ENCODE data around the gene ALLC. TPM values are rescaled to one million over a fixed set of nuclear protein-coding genes. Genes with fewer than 3 reads are reported as not detected.

ALLC gene
- total RNA-seq, 2 donors from 2014 or later, result not detected

DNA sequence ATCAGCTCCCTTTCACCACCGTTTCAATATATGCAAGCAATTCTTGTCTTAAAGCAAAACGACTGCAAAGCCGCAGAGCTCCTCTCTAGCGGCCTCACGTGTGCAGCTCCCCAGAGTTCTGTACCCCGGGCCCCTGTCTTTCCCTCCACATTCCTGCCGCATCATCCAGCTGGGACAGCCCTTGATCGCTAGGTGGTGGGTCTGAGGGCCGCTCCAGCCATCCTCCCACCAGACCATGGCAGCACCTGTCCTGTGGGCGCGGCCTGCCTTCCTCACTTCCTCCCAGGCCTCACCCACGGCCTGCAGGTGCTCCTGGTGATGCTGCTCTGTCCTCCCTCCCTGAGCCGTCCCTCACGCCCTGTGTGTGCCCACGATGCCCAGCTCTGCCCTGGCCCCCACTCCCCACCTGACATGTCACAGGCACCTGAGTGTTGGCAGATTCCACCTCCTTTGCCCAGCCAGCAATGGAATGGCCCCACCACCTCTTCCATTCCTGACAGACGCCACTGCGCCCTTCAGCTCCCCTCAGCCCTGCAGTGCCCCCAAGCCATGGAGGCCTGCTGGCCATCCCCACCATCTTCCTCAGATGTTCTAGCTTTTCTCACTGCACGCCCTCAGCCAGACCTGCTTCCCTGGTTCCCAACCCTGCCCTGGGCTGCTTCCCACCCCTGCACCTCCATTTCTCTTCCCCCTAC, 15.3 kb upstream of the ALLC start:
- H3K4me1 Mint-ChIP-seq, result no peaks in the 10 kb centered on the region

DNA sequence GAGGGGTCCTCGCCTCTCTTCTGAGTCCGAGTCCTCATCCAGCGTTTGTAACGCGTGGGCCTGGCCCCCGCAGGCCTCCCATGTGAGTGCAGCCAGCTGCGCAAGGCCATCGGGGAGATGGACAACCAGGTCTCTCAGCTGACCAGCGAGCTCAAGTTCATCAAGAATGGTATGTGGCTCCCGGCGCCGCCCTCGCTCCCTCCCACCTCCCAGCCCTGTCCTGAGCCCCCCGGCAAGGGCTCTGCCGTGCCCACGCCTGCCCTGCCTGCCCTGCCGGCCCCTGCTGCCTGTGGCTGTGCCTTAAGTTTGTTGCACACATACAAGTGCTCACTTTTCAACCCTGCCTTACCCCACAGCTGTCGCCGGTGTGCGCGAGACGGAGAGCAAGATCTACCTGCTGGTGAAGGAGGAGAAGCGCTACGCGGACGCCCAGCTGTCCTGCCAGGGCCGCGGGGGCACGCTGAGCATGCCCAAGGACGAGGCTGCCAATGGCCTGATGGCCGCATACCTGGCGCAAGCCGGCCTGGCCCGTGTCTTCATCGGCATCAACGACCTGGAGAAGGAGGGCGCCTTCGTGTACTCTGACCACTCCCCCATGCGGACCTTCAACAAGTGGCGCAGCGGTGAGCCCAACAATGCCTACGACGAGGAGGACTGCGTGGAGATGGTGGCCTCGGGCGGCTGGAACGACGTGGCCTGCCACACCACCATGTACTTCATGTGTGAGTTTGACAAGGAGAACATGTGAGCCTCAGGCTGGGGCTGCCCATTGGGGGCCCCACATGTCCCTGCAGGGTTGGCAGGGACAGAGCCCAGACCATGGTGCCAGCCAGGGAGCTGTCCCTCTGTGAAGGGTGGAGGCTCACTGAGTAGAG, 14.4 kb upstream of the ALLC start:
- Mint-ChIP-seq H3K27me3 (no peaks in the 10 kb centered on the region), H3K36me3 (ENCODE audit: low read depth) (no peaks in the 10 kb centered on the region), H3K4me3 (no peak overlapping the region), H3K9me3 (no peaks in the 10 kb centered on the region), H3K4me1 (no peaks in the 10 kb centered on the region), H3K27ac (peak overlapping the region; percentile 38)
- no peak for ATAC-seq (replicated peaks)

More for the DNA sequence above, 15.3 kb upstream of the ALLC start:
- no peaks in the 10 kb centered on the region for H3K9me3 Mint-ChIP-seq
- no peaks in the 10 kb centered on the region for H3K36me3 Mint-ChIP-seq (ENCODE audit: low read depth)
- H3K27ac Mint-ChIP-seq, result peak overlapping the region; percentile 38
- H3K4me3 Mint-ChIP-seq, result no peak overlapping the region
- ATAC-seq (replicated peaks), result no peak
- no peaks in the 10 kb centered on the region for H3K27me3 Mint-ChIP-seq

DNA sequence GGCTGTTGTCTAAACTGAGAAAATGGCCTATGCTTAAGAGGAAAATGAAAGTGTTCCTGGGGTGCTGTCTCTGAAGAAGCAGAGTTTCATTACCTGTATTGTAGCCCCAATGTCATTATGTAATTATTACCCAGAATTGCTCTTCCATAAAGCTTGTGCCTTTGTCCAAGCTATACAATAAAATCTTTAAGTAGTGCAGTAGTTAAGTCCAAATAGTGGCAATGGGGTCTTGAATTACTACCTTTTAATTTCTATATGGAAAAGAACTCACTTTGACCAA, 13.8 kb upstream of the ALLC start:
- Mint-ChIP-seq H3K27me3 (no peaks in the 10 kb centered on the region), H3K9me3 (no peaks in the 10 kb centered on the region), H3K27ac (no peak overlapping the region), H3K4me3 (no peak overlapping the region), H3K4me1 (no peaks in the 10 kb centered on the region), H3K36me3 (ENCODE audit: low read depth) (no peaks in the 10 kb centered on the region)
- no peak for ATAC-seq (replicated peaks)

DNA sequence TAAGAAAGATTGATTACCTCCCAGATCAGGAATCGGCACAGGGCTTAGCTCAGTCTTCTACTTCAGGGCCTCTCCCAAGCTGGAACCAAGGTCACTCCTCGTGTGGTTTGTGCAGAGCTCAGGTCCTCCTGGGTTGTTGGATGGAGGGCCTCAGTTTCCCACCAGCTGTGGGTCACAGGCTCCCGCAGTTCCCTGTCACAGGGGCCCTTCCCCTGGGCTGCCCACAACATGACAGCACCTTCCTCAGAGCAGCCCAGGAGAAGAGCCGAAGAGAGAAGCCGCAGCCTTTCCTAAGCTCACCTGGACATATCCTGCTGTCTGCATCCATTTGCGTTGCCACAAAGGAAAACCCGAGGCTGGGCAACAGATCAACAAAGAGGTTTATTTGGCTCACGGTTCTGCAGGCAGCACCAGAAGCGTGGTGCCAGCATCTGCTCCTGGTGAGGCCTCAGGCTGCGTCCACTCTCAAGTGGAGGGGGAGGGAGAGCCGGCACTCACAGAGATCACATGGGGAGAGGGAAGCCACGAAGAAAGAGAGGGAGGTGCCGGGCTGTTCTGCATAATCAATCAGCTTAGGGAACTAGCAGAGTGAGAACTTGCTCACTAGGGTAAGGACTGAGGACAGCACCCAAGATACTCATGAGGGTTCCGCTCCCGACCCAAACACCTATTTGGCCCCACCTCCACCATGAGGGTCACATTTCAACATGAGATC, 13.0 kb upstream of the ALLC start:
- Mint-ChIP-seq H3K36me3 (ENCODE audit: low read depth) (no peaks in the 10 kb centered on the region), H3K27ac (no peak overlapping the region), H3K9me3 (no peaks in the 10 kb centered on the region), H3K27me3 (no peaks in the 10 kb centered on the region), H3K4me3 (no peak overlapping the region), H3K4me1 (no peaks in the 10 kb centered on the region)
- no peak for ATAC-seq (replicated peaks)

DNA sequence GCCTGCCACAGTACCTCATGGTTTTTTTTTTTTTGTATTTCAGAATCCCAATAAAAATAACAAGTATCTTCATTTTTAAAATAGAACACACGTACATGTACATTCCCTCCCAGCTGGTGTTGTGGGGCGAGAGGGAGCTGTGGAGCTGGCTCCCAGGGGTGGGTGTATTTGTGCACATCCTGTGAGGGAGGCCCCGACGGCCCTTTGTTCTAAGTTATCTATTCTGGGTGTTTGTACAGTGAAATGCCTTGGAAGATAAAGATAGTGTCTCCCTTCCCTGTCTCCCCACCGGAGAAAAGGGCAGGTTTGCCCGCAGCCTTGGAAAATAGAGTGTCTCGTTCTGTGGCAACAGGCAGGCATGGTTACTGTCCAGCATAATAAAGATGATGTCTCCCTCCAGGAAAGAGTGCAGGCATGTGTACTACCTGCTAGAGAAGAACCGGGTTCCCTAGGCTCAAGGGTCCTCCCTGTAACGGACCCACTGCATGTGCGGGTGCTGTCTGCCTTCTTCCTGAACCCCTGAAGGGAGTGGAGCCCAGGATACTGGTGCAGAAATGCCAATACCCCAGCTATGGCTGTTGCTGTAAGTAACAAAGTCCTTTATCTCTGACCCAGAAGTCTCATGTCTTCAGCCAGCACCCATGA, 12.1 kb upstream of the ALLC start:
- peaks cover 3% of the 10 kb centered on the region for H3K4me1 Mint-ChIP-seq

DNA sequence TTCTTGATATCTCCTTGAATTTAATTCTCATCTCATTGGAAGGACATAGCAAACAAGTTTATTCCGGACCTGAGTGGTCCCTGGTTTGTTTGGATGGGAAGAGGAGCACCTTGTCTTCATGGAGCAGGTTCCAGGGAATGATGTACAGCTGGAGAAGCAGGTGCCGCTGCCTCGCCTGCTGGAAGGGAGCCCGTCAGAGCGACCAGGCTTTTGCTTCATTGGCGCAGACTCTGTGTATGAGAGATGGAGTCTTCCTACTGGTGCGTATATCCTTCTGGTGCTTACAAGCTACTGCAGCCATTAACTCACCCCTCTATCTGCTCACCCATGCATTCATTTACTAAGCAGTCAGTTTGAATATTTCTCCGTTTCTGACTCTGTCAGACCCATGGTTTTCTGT, 11.6 kb upstream of the ALLC start:
- Mint-ChIP-seq H3K27ac (no peak overlapping the region), H3K36me3 (ENCODE audit: low read depth) (no peaks in the 10 kb centered on the region)
- ATAC-seq (replicated peaks), result no peak

More for the DNA sequence above, 12.1 kb upstream of the ALLC start:
- H3K4me3 Mint-ChIP-seq, result no peak overlapping the region
- no peaks in the 10 kb centered on the region for H3K27me3 Mint-ChIP-seq
- no peaks in the 10 kb centered on the region for H3K36me3 Mint-ChIP-seq (ENCODE audit: low read depth)
- H3K27ac Mint-ChIP-seq, result no peak overlapping the region
- no peaks in the 10 kb centered on the region for H3K9me3 Mint-ChIP-seq
- no peak for ATAC-seq (replicated peaks)

DNA sequence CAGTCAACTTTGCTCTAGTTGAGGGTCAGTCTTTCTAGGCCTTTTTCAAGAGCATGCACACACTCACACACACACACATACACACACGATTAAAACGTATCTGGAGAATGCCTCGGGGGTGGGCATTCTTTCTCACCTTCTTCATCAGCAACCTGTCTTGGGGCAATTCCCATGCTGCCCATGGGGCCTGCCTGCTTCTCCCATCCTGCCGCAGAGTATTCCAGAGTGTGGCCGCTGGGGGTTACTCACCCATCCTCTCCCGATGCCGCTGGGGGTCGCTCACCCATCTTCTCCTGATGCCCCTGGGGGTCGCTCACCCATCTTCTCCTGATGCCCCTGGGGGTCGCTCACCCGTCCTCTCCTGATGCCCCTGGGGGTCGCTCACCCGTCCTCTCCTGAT, 10.8 kb upstream of the ALLC start:
- Mint-ChIP-seq H3K36me3 (ENCODE audit: low read depth) (no peaks in the 10 kb centered on the region), H3K27ac (no peak overlapping the region), H3K4me1 (peaks cover 6% of the 10 kb centered on the region), H3K9me3 (no peaks in the 10 kb centered on the region), H3K27me3 (no peaks in the 10 kb centered on the region), H3K4me3 (no peak overlapping the region)
- no peak for ATAC-seq (replicated peaks)

More for the DNA sequence above, 11.6 kb upstream of the ALLC start:
- H3K4me1 Mint-ChIP-seq, result peaks cover 6% of the 10 kb centered on the region
- H3K9me3 Mint-ChIP-seq, result no peaks in the 10 kb centered on the region
- no peak overlapping the region for H3K4me3 Mint-ChIP-seq
- no peaks in the 10 kb centered on the region for H3K27me3 Mint-ChIP-seq

DNA sequence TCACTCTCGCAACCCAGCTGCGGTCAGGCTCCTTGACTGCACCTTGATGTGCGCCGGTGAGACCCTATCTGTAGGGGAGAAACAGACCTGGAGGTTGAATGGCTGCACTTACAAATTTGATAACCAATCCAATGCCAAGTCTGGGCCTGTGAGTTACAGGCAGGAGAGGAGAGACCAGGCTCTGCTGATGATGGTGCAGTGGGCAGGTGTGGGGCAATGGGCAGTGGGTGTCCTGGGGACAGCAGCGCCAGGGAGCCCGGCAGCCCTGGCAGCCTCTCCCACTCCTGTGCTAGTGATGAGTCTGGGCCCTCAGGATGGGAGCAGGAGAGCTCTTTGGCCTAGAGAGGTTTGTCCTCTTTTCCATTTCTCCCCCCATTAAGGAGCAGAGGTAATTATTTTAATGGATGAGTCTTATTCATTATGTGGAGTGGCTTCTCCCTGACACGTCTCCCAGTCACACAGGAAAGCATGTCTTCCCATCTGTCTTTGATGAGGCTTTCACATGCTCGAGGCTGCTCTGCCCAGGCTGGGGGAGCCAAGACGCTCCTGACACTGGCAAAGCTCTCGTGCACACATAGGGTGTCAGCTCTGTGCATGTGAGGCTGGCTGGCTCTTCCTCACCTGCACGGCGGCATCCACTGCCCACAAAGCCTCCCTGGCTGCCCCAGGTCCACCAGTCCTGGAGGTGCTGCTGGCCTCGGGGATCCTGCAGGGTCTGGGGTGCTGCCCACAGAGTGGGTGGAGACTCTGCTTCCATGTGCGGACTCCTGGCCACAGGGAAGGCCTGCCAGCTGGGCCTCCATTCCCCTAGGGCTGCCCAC, 10.0 kb upstream of the ALLC start:
- no peak for ATAC-seq (replicated peaks)
- no peak overlapping the region for H3K27ac Mint-ChIP-seq
- peaks cover 6% of the 10 kb centered on the region for H3K4me1 Mint-ChIP-seq
- H3K4me3 Mint-ChIP-seq, result no peak overlapping the region
- H3K9me3 Mint-ChIP-seq, result no peaks in the 10 kb centered on the region
- H3K36me3 Mint-ChIP-seq (ENCODE audit: low read depth), result no peaks in the 10 kb centered on the region
- H3K27me3 Mint-ChIP-seq, result no peaks in the 10 kb centered on the region

DNA sequence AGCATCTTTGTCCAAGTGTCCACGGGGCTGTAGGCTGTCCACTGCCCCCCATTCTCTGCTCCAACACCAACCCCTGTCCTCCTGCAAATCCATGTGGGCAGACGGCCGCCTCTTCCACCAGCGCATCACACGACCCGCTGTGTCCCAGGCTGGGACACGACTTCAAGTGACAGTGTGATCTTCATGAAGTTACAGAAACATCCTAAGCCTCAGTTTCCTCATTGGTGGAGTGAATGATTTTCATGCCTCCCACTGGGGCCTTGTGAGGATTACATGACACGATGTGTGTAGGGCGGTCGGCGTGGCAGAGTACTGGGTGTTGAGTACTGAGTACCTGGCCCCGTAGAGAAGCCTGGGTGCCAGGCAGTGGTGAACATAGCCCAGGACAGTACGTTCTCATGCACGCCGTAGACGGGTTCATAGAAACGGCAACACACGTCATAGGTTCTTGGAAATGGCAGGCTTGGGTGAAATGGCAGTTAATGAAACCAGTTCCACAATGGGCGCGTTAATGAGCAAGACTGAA, 9.3 kb upstream of the ALLC start:
- no peak for ATAC-seq (replicated peaks)
- Mint-ChIP-seq H3K4me3 (no peak overlapping the region), H3K27me3 (no peaks in the 10 kb centered on the region), H3K36me3 (ENCODE audit: low read depth) (no peaks in the 10 kb centered on the region), H3K27ac (no peak overlapping the region), H3K4me1 (peaks cover 6% of the 10 kb centered on the region), H3K9me3 (no peaks in the 10 kb centered on the region)

DNA sequence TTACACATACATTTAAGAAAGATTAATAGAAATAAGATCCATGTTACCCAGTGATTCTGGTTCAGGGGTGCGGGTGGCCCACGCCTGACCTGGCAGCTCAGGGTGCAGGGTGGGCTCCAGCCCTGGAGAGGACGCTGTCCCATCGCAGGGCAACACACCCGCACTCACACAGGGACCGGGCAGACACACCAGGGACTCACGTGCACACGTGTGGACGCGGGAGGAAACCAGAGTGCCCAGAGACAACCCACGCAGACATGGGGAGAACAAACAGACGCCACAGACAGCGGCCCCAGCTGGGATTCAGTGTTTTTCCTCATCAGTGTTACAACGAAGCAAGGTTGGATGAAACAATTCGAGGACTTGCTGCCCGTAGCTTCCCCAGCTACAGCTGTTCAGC, 8.4 kb upstream of the ALLC start:
- H3K27me3 Mint-ChIP-seq, result no peaks in the 10 kb centered on the region

DNA sequence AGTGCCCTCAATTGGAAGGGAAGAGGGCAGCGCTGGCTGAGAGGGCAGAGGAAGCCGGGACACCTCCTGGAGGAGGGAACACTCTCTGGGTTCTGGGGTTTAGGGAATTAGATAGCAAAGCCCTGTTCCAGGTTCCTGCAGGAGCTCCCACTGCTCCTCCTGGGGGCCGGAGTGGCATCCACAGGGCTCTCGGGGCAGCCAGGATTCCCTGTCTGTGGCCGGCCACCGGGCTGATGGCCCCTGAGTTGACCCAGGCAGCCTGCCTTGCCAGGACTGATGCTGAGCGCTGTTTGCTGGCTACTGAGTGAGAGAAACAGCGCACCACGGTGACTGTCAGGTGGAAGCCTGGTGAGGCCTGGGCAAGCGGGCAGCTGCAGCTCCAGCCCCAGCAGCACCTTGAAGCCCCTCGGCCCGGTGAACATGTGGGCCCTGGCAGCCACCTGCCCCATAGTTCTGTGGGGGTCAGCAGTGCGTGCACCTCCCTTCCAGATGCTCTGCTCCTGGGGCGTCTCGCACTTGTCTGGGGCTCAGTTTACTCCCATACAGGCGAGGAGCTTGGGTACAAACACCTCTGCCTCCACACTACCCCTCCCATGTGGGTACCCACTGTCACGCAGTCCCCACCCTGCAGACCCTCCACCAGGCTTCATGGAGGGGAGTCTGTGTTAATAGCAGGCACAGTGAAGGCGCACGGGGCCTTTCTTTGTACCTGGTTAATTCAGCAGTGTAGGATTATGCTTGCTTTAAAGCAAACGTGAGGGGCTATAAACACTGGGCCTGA, 7.7 kb upstream of the ALLC start:
- H3K27me3 Mint-ChIP-seq, result no peaks in the 10 kb centered on the region
- no peak for ATAC-seq (replicated peaks)
- H3K4me1 Mint-ChIP-seq, result peaks cover 6% of the 10 kb centered on the region
- H3K4me3 Mint-ChIP-seq, result peak overlapping the region; percentile 80
- no peaks in the 10 kb centered on the region for H3K9me3 Mint-ChIP-seq
- no peaks in the 10 kb centered on the region for H3K36me3 Mint-ChIP-seq (ENCODE audit: low read depth)
- peak overlapping the region; percentile 87 for H3K27ac Mint-ChIP-seq

More for the DNA sequence above, 8.4 kb upstream of the ALLC start:
- no peak for ATAC-seq (replicated peaks)
- Mint-ChIP-seq H3K4me3 (no peak overlapping the region), H3K36me3 (ENCODE audit: low read depth) (no peaks in the 10 kb centered on the region), H3K4me1 (peaks cover 6% of the 10 kb centered on the region), H3K27ac (no peak overlapping the region), H3K9me3 (no peaks in the 10 kb centered on the region)

DNA sequence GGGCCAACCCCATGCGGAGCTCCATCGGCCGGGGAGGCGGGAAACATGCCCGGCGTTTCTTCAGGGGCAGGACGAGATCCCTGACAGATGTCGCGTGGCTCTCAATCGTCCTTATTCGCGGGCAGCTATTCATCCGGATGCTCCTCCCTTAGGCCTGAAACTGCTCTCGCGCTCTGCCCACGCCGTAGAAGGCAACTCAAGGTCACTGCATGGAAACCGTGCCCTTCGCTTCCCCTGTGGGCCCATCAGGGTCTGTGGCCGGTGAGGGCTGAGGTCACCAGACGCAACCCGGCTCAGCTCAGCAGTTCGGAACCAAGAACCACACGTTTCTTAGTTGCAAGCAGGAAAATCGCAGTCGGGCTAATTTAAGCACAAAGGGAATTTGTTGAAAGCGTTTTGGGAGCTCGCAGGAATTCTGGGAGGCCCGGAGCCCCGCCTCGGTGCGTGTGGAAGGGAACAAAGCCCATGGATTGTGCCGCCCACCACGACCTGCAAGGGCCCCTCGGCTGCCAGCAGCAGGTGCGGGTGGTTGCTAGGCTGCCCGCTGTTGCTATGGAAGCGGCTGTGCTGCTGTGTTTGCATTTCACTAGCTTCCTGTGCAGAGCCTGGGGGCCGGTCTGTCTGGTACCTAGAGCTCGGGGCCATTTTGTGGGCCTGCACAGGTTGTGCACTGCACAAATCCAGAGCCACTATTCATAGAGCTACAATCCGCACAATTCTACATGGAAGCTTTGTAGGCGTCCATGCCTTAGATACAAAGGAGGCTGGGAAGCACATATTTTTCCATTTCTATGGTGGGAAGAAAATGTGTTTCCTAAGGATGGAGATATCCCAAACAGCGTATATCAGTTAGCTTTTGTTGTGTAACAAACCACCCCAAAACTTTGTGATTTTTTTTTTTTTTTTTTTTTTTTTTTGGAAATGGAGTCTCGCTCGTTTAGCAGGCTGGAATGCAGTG, 6.0 kb upstream of the ALLC start:
- Mint-ChIP-seq H3K9me3 (no peaks in the 10 kb centered on the region), H3K4me3 (peak overlapping the region; percentile 80), H3K27me3 (no peaks in the 10 kb centered on the region), H3K4me1 (peaks cover 6% of the 10 kb centered on the region), H3K27ac (peak overlapping the region; percentile 87), H3K36me3 (ENCODE audit: low read depth) (no peaks in the 10 kb centered on the region)
- peak; percentile 85 for ATAC-seq (replicated peaks)
